Activated CD8-positive, alpha-beta memory T cell treated with anti-CD3 and anti-CD28 coated beads, Interleukin-2, amount 50 U/mL, for 1 hour (primary cell): ENCODE data around the gene CYSRT1.
A peak's percentile ranks its signal among the peaks of the same experiment; 100 is the strongest.

Source experiments
- DNase-seq: peaks from one replicate; pipeline ENCODE4 v3.0.0-alpha.2; 2020; ENCODE audit errors: extremely low read depth

CYSRT1 gene

GRCh38 chr9:137190315-137190856, 34.6 kb upstream of the CYSRT1 start:
- no peak for DNase-seq

DNA sequence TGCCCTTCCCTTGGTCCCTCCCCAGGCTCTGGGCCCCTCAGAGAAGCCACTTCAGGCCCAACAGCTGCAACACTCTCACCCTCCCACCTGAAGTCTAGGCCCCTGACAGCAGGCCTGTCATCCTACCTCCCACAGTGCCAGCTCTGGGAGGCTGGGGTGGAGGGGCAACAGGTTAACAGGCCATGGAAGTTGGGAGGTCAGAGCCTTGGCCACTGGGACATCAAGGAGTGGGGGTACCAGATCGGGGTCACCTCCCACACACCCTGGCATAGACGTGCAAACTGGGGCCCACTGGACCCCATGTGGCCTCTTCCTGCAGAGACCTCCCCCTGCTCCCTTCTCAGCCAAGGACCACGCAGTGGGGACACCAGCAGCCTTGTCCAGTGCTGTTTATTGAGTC, 33.7 kb upstream of the CYSRT1 start:
- DNase-seq = no peak

- no peak for DNase-seq
Measured at GRCh38 chr9:137191691-137192447, 33.1 kb upstream of the CYSRT1 start.

DNA sequence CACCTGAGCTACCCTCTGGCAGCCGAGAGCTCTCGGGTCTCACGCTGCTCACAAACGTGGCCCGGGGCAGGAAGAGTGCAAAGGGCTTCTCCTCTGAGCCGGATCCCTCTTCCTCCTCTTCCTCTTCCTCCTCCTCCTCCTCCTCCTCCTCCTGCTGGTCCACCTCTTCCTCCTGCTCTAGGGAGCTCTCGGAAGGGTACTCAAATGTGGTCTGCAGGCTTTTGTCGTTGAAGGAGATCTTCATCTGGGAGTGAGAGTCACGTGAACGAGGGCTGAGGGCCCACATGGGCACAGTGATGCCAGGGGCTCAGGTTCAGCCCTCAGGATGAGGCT, 32.6 kb upstream of the CYSRT1 start:
- DNase-seq = no peak

DNA sequence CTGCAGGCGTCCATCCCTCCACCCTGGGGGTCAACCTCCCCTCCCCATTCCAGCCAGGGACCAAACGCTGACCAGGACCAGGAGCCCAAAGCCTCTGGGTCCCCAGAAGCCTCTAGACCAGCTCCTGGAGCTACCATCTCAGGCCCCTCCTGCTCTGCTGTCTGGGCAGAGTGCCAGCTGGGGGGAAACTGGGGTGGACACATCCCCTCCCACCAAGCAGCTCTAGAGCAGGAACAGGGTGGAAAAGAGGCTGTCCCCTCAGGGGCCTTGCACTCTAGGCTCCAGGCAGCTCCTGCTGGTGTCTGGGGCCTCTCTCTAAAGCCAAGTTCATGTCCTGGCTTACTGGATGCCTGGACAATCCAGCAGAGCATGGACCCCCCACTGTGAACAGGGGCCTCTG, 32.1 kb upstream of the CYSRT1 start:
- DNase-seq = no peak

- no peak for DNase-seq
Measured at GRCh38 chr9:137193771-137194170, 31.2 kb upstream of the CYSRT1 start.

- no peak for DNase-seq
Measured at GRCh38 chr9:137194388-137194787, 30.6 kb upstream of the CYSRT1 start.

GRCh38 chr9:137194909-137195308, 30.1 kb upstream of the CYSRT1 start:
- no peak for DNase-seq

GRCh38 chr9:137195525-137196220, 29.3 kb upstream of the CYSRT1 start:
- DNase-seq = no peak

DNA sequence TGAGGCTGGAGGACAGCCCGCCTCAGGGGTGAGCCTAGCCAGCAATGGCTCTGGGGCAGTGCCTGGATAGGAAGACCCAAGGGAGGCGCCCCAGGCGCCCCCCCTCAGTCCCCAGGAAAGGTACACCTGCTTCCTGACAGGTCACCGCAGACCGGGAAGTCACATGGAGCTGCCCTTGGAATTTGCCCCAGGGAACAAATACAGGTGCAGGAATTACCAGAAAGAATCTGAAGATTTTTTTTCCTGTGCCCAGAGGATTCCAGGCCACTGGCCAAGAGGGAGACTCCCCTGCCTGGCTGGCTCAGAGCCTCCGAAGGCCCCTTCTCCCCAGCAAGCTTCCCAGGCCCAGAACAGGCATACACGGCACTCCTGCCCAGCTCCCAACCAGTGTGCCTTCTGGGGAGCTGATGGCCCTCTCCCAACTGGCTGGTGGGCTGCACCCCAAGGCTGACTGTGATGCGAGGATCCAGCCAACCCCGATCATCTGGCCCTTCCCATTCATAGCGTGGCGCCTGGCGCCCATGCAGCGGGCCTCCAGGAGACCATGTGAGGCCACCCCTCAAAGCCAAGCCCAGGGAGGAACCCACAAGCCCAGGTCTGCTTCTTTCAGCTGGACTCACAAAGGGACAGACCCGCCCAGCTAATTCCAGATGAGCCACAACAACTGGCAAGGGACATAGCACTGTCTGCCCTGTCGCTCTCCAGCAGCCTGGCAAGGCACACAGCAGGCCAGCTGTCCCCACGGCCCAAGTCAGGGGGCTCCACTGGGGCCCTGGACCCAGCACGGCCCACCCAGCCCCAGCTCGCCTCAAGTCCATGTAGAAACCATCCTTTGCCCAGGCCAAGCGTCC, 26.7 kb upstream of the CYSRT1 start:
- DNase-seq = no peak

DNA sequence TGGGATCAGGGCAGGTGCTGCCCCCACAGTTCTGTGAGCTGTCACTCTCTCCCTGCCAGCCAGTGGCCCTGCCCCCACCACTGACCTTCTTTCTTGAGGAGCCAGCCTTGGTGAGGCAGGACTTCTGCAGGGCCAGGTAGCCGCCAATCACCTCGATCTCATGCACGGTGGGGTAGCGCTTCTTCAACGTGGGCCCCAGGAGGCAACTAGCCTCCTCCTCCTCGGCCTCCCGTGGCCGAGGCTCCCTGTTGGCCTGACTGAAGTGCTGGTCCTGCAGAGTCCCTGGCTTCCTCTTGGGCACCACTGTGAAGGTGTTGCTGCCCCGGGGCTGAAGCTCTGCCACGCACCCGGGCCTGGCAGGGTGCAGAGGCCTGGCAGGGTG, 26.1 kb upstream of the CYSRT1 start:
- DNase-seq = no peak

GRCh38 chr9:137199411-137200121, 25.4 kb upstream of the CYSRT1 start:
- DNase-seq = no peak

GRCh38 chr9:137200311-137201204, 24.4 kb upstream of the CYSRT1 start, which contains the start of gene TPRN:
Gene TPRN, minus strand, starts transcription at chr9:137200741. Its CDS starts 30 bp downstream, at chr9:137200711.
- peak; percentile 99 for DNase-seq

- DNase-seq = no peak
Measured at GRCh38 chr9:137201205-137201868, 23.6 kb upstream of the CYSRT1 start.

- no peak for DNase-seq
Measured at GRCh38 chr9:137202966-137203365, 22.0 kb upstream of the CYSRT1 start.

DNA sequence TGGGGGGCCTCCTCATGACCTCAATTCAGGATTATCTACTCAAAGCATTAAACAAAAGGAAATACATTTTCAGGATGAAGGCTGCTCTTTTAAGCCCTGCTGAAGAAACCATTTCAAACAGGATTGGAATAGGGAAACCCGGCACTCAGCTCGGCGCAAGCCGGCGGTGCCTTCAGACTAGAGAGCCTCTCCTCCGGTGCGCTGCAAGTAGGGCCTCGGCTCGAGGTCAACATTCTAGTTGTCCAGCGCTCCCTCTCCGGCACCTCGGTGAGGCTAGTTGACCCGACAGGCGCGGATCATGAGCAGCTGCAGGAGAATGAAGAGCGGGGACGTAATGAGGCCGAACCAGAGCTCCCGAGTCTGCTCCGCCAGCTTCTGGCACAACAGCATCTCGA, 20.2 kb upstream of the CYSRT1 start:
- no peak for DNase-seq

GRCh38 chr9:137205126-137206069, 19.6 kb upstream of the CYSRT1 start, which contains the start of the genes NDOR1 and TMEM203:
Gene NDOR1, plus strand, starts transcription at chr9:137205700. Its CDS starts 78 bp downstream, at chr9:137205778.
Gene TMEM203, minus strand, starts transcription at chr9:137205648. Its CDS starts 234 bp downstream, at chr9:137205414.
- DNase-seq = peak; percentile 76

DNA sequence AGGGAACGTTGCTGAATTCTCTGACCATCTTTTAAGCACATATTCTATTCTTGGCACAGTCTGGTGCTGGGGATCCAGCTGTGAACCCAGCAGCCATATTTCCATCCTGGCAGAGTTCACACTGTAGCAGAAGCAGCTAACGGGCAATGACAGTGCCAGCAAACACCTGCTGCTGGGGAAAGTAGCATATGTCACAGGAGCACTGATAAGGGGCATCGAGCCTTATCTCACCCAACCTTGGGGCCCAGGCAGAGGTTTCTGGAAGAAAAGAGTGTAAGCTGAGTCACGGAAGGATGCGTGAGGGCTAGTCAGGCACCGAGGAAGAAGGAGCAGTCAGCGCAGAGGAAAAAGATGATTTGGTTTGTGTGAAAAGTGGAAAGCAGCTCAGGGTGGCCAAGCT, 18.4 kb upstream of the CYSRT1 start:
- DNase-seq = no peak

DNA sequence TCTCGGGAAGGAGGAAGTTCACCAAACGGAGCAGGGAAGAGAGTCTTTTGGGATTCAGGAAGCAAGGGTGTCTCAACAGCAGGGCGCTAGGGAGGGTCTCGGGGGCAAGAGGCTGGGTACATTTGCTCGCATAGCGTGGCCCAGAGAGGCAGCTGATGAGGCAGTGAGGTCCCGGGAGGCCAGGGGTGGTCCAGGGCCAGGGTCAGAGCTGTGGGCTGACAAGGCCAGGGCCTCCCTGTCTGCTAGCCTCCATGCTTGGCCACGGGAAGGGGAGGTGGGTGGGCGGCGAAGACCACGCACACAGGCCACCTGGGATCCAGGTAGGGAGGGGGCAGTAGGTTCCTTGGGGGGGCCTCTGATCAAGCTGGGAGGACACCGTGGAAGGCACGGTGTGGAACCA, 13.4 kb upstream of the CYSRT1 start:
- no peak for DNase-seq
